Body of pancreas (tissue), 4 donors: ENCODE measurements around the gene IKZF2. TPM values are rescaled to one million over a fixed set of nuclear protein-coding genes. Genes with fewer than 3 reads are reported as not detected.

Experiments used
- ATAC-seq: fragments of 150-250 bp; one replicate; pipeline ENCODE4 v1.9.1; 2016
- DNase-seq, 4 donors: peaks; one replicate each; pipeline ENCODE4 v3.0.0-alpha.2; 2019
- H3K27ac ChIP-seq, 4 donors: fragments of 200-600 bp; sonication (generic); 1 replicate in 3 of 4; 2 replicates in 1 of 4; pipeline versions ENCODE4 v1.5.1 to v1.6.1; 2016 to 2019; ENCODE audit warnings: mild to moderate bottlenecking in 1 of 4, mixed read lengths in 1 of 4, moderate library complexity in 1 of 4
- H3K27me3 ChIP-seq, 2 donors: fragments of 200-600 bp; sonication (generic); one replicate each; pipeline ENCODE4 v1.6.0; 2016; ENCODE audit warnings: mild to moderate bottlenecking in 1 of 2
- H3K36me3 ChIP-seq, 2 donors: fragments of 200-600 bp; sonication (generic); replicated peaks in 1 of 2; 2 replicates each; pipeline ENCODE4 v1.5.1; 2016; ENCODE audit warnings: low read depth in 2 of 2; ENCODE audit not compliant: insufficient read depth in 1 of 2
- H3K4me1 ChIP-seq: fragments of 200-600 bp; sonication (generic); one replicate; pipeline ENCODE4 v1.6.0; 2016
- H3K4me3 ChIP-seq, 2 donors: fragments of 200-600 bp; sonication (generic); 1 replicate in 1 of 2; 2 replicates in 1 of 2; pipeline ENCODE4 v1.5.1; 2016 to 2019
- H3K9me3 ChIP-seq, 3 donors: fragments of 200-600 bp; sonication (generic); 1 replicate in 2 of 3; 2 replicates in 1 of 3; pipeline ENCODE4 v1.5.1; 2016
- CTCF ChIP-seq, 7 experiments: fragments of 450-650 bp in 4 of 7; fragments of 200-600 bp in 3 of 7; sonication (generic) in 3 of 7; IDR thresholded peaks; one replicate each; pipeline ENCODE4 v1.5.1; 2016 to 2019; ENCODE audit warnings: antibody characterized with exemption in 7 of 7
- POLR2A ChIP-seq, 3 donors: fragments of 450-650 bp; IDR thresholded peaks; one replicate each; pipeline ENCODE4 v1.6.1; 2016; ENCODE audit warnings: antibody characterized with exemption in 3 of 3, mild to moderate bottlenecking in 2 of 3
- WGBS, 2 donors: methylation state at CpG; one replicate each; pipeline ENCODE4 v1.1.5; 2017; 5-methylcytosine and 5-hydroxymethylcytosine counted together
- intact Hi-C: fragments of 100-400 bp; cut with DNase I; formaldehyde crosslinking; loops from one replicate; pipeline ENCODE4 v1.15.1; 2023
- total RNA-seq, 2 donors: library from RNA; depleted of rRNA; stranded (reverse); fragments of >200 nt; gene quantifications; one replicate each; pipeline ENCODE4 v1.1.0, GENCODE V29; 2016

IKZF2 gene
- total RNA-seq, 2 donors from 2014 or later, result 1.3 to 3.9 TPM

DNA sequence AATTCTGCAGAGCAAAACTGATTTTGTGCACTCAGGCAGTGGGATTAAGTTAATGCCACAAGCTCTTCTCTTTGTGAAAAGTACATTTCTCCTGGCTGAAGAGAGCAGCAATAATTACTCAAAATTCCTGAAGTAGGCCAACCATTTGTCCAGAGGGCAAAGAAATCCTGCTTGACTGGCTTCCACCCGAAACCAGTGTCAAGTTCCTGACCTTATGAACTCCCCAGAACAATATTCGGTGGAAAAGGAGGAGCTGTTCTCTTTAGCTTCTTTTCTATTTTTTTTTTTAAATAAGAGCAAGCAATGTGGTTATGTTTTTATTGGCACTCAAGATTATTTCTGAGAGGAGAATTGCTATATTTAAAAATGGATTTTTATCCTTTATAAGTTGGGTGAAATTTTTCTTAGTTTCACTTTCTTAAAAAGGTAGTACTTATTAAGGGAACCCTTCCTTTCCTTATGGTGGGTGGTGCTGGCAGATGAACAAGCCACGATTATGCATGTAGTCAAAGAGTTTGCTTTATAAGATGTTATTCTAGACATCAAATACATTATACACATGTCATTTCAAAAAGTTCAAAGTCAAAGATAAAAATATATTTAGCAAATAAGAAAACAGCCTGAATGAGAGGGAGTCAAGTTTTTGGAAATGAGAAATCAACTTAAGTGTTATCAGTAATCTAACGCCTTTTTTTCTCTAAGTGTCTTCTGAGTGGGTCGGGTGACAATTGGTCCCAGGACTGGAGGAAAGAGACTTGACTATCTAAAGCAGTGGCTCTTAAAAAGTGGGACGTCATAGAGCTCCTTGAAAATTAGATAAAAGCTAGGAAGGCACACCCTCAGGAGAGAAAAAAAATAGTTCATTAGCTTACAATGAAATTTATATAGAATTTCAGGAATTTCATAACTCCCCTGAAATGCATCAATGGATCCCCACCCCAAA lies 194.5 kb downstream of the IKZF2 start:
- ATAC-seq (no peak), DNase-seq (no peak)
- intact Hi-C loops, result no loop called here
- Histone ChIP-seq H3K9me3 (no peaks in the 10 kb centered on the region), H3K4me1 (no peaks in the 10 kb centered on the region), H3K27me3 (no peaks in the 10 kb centered on the region), H3K4me3 (no peak overlapping the region), H3K27ac (no peak overlapping the region), H3K36me3 (no peaks in the 10 kb centered on the region)
- no peak for TF ChIP-seq CTCF (IDR thresholded peaks at IDR 0.05)
- no peak for TF ChIP-seq POLR2A (IDR thresholded peaks at IDR 0.05)
- 62 to 66% methylated on average over 6 of the region's 6 CpGs for WGBS, 2 donors

GRCh38 chr2:212953170-212953920 lies 198.1 kb downstream of the IKZF2 start:
- H3K4me3 ChIP-seq, result no peak overlapping the region
- ATAC-seq (no peak), DNase-seq (no peak)
- H3K4me1 ChIP-seq, result no peaks in the 10 kb centered on the region
- no peaks in the 10 kb centered on the region for H3K9me3 ChIP-seq
- H3K36me3 ChIP-seq, result no peaks in the 10 kb centered on the region
- 59 to 91% methylated on average over 3 of the region's 3 CpGs for WGBS, 2 donors
- no peaks in the 10 kb centered on the region for H3K27me3 ChIP-seq
- intact Hi-C loops, result no loop called here
- no peak overlapping the region for H3K27ac ChIP-seq
- TF ChIP-seq POLR2A (IDR thresholded peaks at IDR 0.05), result no peak
- no peak for TF ChIP-seq CTCF (IDR thresholded peaks at IDR 0.05)

DNA sequence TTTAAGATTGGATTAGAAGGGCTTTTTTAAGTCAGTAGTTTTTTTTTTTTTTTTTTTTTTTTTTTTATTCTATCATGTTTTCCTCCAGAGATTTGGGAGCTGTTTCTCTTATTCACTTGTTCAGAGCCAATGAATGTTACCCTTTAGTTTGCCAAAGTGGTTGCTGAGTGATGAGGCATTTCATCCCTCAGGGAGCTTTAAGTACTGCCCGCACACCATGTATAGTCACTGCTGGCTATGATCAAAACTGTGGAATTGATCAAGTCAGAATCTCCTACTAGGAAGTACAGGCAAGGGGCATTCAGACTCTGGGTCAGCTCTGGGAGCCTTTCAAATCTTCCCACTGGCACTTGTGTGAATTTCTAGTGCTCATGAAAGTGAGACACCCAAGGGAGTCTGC lies 201.6 kb downstream of the IKZF2 start:
- H3K9me3 ChIP-seq, result no peaks in the 10 kb centered on the region
- WGBS, 2 donors, result 82 to 100% methylated on average over 1 of the region's 1 CpG
- no peaks in the 10 kb centered on the region for H3K27me3 ChIP-seq
- H3K36me3 ChIP-seq, result no peaks in the 10 kb centered on the region
- no peak overlapping the region for H3K4me3 ChIP-seq
- TF ChIP-seq POLR2A (IDR thresholded peaks at IDR 0.05) (no peak), CTCF (IDR thresholded peaks at IDR 0.05) (no peak)
- ATAC-seq, result no peak
- H3K4me1 ChIP-seq, result no peaks in the 10 kb centered on the region
- no peak for DNase-seq
- no peak overlapping the region for H3K27ac ChIP-seq
- intact Hi-C loops, result no loop called here

Other genes starting within 250 kb of the IKZF2 start
- gene SPAG16, start 132.9 kb upstream of the IKZF2 start, total RNA-seq, result 10 to 100 TPM; 15.5 to 22.8 TPM